ENCODE results near the gene AGBL1.

- TF ChIP-seq CTCF (IDR thresholded peaks at IDR 0.05; ENCODE audit: borderline replicate concordance, extremely low read depth, low read length, poor library complexity, severe bottlenecking) (no peak), EZH2 (IDR thresholded peaks at IDR 0.05; ENCODE audit: borderline replicate concordance, low read depth, low read length, severe bottlenecking) (no peak)
Observed at GRCh38 chr15:86268558-86268957, 188.9 kb downstream of the AGBL1 start.

Measured in DND-41 (cell line).